ENCODE results near the gene AQP10. TPM values are rescaled to one million over a fixed set of nuclear protein-coding genes. Genes with fewer than 3 reads are reported as not detected.

AQP10 gene
- total RNA-seq, 1 donor from 2014 or later: 0.64 TPM

- peaks cover 9% of the 10 kb centered on the region for H3K4me1 ChIP-seq
- DNase-seq (peak; percentile 75), ATAC-seq (no peak)
- no peaks in the 10 kb centered on the region for H3K27me3 ChIP-seq
- peak; percentile 57 for TF ChIP-seq CTCF (IDR thresholded peaks at IDR 0.05)
- H3K36me3 ChIP-seq: peaks cover 88% of the 10 kb centered on the region
- H3K27ac ChIP-seq: no peak overlapping the region
- no peak overlapping the region for H3K4me3 ChIP-seq
- intact Hi-C loops (cut with DNase I): no loop called here
- no peaks in the 10 kb centered on the region for H3K9me3 ChIP-seq
Observed at GRCh38 chr1:154344977-154345837, 24.3 kb downstream of the AQP10 start.

GRCh38 chr1:154346276-154346917, 25.5 kb downstream of the AQP10 start:
- ATAC-seq (no peak), DNase-seq (no peak)
- H3K4me1 ChIP-seq: peaks cover 9% of the 10 kb centered on the region
- no peak overlapping the region for H3K27ac ChIP-seq
- H3K27me3 ChIP-seq: no peaks in the 10 kb centered on the region
- peaks cover 76% of the 10 kb centered on the region for H3K36me3 ChIP-seq
- no peak overlapping the region for H3K4me3 ChIP-seq
- H3K9me3 ChIP-seq: no peaks in the 10 kb centered on the region
- TF ChIP-seq CTCF (IDR thresholded peaks at IDR 0.05): no peak
- intact Hi-C loops (cut with DNase I): no loop called here

- ATAC-seq (no peak), DNase-seq (no peak)
- no peak overlapping the region for H3K27ac ChIP-seq
- intact Hi-C loops (cut with DNase I): no loop called here
- no peaks in the 10 kb centered on the region for H3K27me3 ChIP-seq
- no peak for TF ChIP-seq CTCF (IDR thresholded peaks at IDR 0.05)
- H3K4me1 ChIP-seq: peaks cover 19% of the 10 kb centered on the region
- no peak overlapping the region for H3K4me3 ChIP-seq
- H3K36me3 ChIP-seq: peaks cover 63% of the 10 kb centered on the region
- H3K9me3 ChIP-seq: no peaks in the 10 kb centered on the region
Observed at GRCh38 chr1:154347961-154348360, 27.1 kb downstream of the AQP10 start.

- H3K27ac ChIP-seq: no peak overlapping the region
- no peak for DNase-seq
Observed at GRCh38 chr1:154348429-154349076, 27.7 kb downstream of the AQP10 start.

GRCh38 chr1:154349121-154349520, 28.2 kb downstream of the AQP10 start:
- ATAC-seq (no peak), DNase-seq (no peak)
- H3K9me3 ChIP-seq: no peaks in the 10 kb centered on the region
- no peak overlapping the region for H3K27ac ChIP-seq
- H3K27me3 ChIP-seq: no peaks in the 10 kb centered on the region
- H3K4me3 ChIP-seq: no peak overlapping the region
- peaks cover 30% of the 10 kb centered on the region for H3K4me1 ChIP-seq
- no peak for TF ChIP-seq CTCF (IDR thresholded peaks at IDR 0.05)
- intact Hi-C loops (cut with DNase I): no loop called here
- H3K36me3 ChIP-seq: peaks cover 51% of the 10 kb centered on the region

More at GRCh38 chr1:154348429-154349076, 27.7 kb downstream of the AQP10 start:
- Histone ChIP-seq H3K9me3 (no peaks in the 10 kb centered on the region), H3K27me3 (no peaks in the 10 kb centered on the region), H3K36me3 (peaks cover 57% of the 10 kb centered on the region), H3K4me1 (peaks cover 24% of the 10 kb centered on the region), H3K4me3 (no peak overlapping the region)
- intact Hi-C loops (cut with DNase I): no loop called here
- TF ChIP-seq CTCF (IDR thresholded peaks at IDR 0.05): no peak
- ATAC-seq: no peak

Measured in upper lobe of right lung (tissue), 1 donor.